Measurements from ENCODE around the gene TRAF3. TPM values are rescaled to one million over a fixed set of nuclear protein-coding genes. Genes with fewer than 3 reads are reported as not detected.

The TRAF3 gene
- total RNA-seq, 1 donor from 2014 or later: 19.7 TPM

GRCh38 chr14:102920998-102921304 lies 143.7 kb downstream of the TRAF3 start:
- intact Hi-C loops (cut with DNase I): no loop called here
- no peak for TF ChIP-seq CTCF (IDR thresholded peaks at IDR 0.05)
- H3K36me3 ChIP-seq: no peaks in the 10 kb centered on the region

DNA sequence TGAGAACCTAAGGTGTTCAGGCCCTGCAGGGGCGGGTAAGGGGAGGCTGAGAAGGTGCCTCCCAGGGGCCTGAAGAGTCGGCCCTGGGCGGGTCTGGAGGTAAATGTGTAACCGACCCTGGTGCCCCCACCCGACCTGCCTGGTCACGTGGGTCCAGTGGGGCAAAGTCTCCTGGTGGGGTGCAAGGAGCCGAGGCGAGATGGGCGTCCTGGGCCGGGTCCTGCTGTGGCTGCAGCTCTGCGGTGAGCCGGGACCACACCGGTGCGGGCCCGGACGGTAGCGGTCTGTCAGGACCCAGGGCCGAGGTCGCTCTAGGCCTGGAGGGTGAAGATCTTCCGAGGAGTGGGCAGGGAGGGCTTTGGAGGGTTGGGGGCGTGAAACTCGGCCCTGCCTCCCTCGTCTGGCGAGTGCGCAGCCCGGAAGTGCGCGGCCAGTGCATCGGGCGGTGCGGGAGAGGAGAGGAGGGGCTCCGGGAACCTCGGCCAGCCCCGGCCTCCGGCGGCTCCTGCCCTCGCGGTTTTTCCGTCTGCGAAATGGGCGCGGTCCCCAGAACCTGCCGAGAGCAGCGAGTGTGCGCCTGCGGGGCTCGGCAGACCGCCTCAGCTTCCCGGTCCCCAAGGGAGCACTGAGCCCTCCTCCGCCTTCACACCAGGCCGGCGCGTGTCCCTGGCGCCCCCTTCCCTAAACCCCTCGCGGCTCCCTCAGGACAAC lies 145.4 kb downstream of the TRAF3 start, which contains the start of gene AMN:
TSS of gene AMN (plus strand) at position 174 of the 711 bp plus-strand sequence. CDS start at position 200, 26 bp downstream.
- Histone ChIP-seq H3K36me3 (no peaks in the 10 kb centered on the region), H3K4me3 (peak within 1 kb of the TSS; percentile 37), H3K27ac (no peak within 1 kb of the TSS), H3K27me3 (ENCODE audit: low read depth) (peaks cover 41% of the 10 kb centered on the region), H3K4me1 (peaks cover 16% of the 10 kb centered on the region), H3K9me3 (no peaks in the 10 kb centered on the region)
- TF ChIP-seq CTCF (IDR thresholded peaks at IDR 0.05): no peak
- DNase-seq: peak; percentile 53
- ATAC-seq: peak; percentile 1 to 10
- intact Hi-C loops (cut with DNase I): no loop called here

More at GRCh38 chr14:102920998-102921304, 143.7 kb downstream of the TRAF3 start:
- no peak for ATAC-seq
- H3K27me3 ChIP-seq (ENCODE audit: low read depth): peaks cover 37% of the 10 kb centered on the region
- no peak overlapping the region for H3K4me3 ChIP-seq
- no peaks in the 10 kb centered on the region for H3K9me3 ChIP-seq
- DNase-seq: no peak
- peaks cover 16% of the 10 kb centered on the region for H3K4me1 ChIP-seq
- H3K27ac ChIP-seq: no peak overlapping the region

DNA sequence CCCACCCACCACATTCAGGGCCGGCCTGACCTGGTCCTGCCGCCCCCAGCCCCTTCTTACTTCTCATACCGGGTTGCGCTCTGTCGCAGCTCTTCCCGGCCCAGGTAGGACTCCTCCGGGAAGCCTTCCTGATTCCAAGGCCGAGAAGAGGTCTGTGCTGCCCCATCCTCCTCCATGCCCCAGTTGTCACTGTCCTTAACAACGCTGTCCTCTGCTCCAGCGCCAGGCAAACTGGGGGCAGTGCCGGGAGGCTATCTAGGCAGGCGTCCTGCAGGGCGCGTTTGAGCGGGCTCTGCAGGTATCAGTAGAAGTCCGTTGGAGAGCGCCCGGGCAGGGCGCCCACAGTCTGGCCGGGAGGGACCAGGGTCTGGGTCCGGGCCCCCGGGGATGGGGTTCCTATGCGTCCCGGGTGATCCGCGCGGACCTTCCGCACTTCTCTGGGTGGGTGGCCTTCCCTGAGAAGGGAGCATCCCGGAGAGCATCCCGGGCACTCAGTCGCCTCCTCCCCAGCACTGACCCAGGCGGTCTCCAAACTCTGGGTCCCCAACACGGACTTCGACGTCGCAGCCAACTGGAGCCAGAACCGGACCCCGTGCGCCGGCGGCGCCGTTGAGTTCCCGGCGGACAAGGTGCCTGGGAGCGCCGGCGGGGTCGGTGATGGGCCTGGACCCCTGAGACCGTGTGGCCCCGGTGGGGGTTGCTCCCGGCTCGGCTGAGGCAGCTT lies 146.1 kb downstream of the TRAF3 start:
- H3K9me3 ChIP-seq: no peaks in the 10 kb centered on the region
- no peak for ATAC-seq
- intact Hi-C loops (cut with DNase I): no loop called here
- peaks cover 46% of the 10 kb centered on the region for H3K27me3 ChIP-seq (ENCODE audit: low read depth)
- no peaks in the 10 kb centered on the region for H3K36me3 ChIP-seq
- peaks cover 21% of the 10 kb centered on the region for H3K4me1 ChIP-seq
- peak overlapping the region; percentile 37 for H3K4me3 ChIP-seq
- no peak for TF ChIP-seq CTCF (IDR thresholded peaks at IDR 0.05)
- no peak overlapping the region for H3K27ac ChIP-seq
- DNase-seq: peak; percentile 44

- Histone ChIP-seq H3K36me3 (no peaks in the 10 kb centered on the region), H3K9me3 (no peaks in the 10 kb centered on the region), H3K4me3 (no peak overlapping the region), H3K27me3 (ENCODE audit: low read depth) (peaks cover 52% of the 10 kb centered on the region), H3K27ac (no peak overlapping the region), H3K4me1 (peaks cover 26% of the 10 kb centered on the region)
- DNase-seq (peak; percentile 36), ATAC-seq (no peak)
- intact Hi-C loops (cut with DNase I): no loop called here
- TF ChIP-seq CTCF (IDR thresholded peaks at IDR 0.05): no peak
Measured at GRCh38 chr14:102923925-102924486, 146.8 kb downstream of the TRAF3 start.

DNA sequence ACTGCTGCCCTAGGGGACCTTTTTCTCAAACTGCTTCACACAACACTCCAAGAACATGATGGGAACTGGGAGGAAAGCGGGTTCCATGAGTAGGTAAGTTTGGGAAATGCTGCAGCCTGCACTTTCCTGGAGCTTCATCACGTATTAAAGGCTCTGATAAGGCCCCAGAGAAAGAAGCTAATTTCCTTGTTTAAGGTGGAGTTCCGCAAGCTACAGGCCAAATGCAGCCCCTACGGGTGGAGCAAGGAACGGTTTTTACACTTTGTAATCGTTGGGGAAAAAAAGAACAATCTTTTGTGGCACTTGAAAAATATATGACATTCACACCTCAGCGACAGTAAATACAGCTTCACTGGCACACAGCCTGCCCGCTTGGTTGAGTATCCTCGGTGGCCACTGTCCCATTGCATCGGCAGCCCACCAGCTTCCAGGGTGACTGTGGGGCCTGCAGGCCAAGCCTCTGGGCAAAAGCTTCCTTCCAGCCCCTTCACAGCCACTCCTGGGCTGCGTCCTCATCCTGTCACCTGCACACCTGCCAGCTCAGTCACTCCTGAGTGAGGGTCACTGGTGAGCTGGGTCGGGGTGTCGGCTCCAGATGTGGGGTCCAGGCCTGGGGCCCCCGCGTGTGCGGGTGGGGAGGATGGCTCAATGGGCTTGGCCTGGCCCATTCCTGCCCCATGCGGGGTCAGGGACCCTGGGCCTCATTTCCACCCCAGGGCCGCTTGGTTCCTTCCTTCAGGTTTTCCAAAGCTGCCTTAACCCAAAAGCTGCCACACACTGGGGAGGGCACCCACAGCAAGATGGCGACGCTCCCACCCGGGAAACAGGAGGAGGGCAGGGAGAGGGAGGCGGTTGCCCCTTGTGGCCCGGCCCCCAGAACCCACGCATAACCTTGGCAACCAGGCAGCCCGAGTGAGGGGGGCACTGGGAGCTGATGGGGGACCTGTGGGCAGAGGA lies 147.7 kb downstream of the TRAF3 start:
- Histone ChIP-seq H3K27ac (no peak overlapping the region), H3K27me3 (ENCODE audit: low read depth) (peaks cover 62% of the 10 kb centered on the region), H3K4me1 (peaks cover 35% of the 10 kb centered on the region), H3K36me3 (no peaks in the 10 kb centered on the region), H3K9me3 (no peaks in the 10 kb centered on the region), H3K4me3 (no peak overlapping the region)
- intact Hi-C loops (cut with DNase I): no loop called here
- TF ChIP-seq CTCF (IDR thresholded peaks at IDR 0.05): no peak
- DNase-seq (peak; percentile 40), ATAC-seq (no peak)

All from lower lobe of right lung (tissue), 2 donors.